SH-SY5Y (cell line): ENCODE results near the gene PIBF1.

Experiments used
- GATA2 ChIP-seq: IDR thresholded peaks from 2 replicates; pipeline ENCODE4 v1.6.1; 2011; ENCODE audit warnings: mild to moderate bottlenecking, low read depth, low read length
- GATA3 ChIP-seq: IDR thresholded peaks from 2 replicates; pipeline ENCODE4 v1.6.1; 2011; ENCODE audit warnings: low read depth, mild to moderate bottlenecking, low read length, moderate library complexity

The PIBF1 gene

GRCh38 chr13:73015805-73016204 lies 233.9 kb downstream of the PIBF1 start:
- TF ChIP-seq GATA2: no peak
- no peak for TF ChIP-seq GATA3

GRCh38 chr13:73018336-73018735 lies 236.4 kb downstream of the PIBF1 start:
- TF ChIP-seq GATA2 (no peak), GATA3 (no peak)

GRCh38 chr13:73025217-73026012 lies 243.5 kb downstream of the PIBF1 start:
- TF ChIP-seq GATA3: no peak
- TF ChIP-seq GATA2: no peak

- no peak for TF ChIP-seq GATA2
- TF ChIP-seq GATA3: no peak
Measured at GRCh38 chr13:73034901-73035300, 253.0 kb downstream of the PIBF1 start.

GRCh38 chr13:73035660-73036059 lies 253.7 kb downstream of the PIBF1 start:
- TF ChIP-seq GATA3: no peak
- TF ChIP-seq GATA2: no peak

- TF ChIP-seq GATA2 (no peak), GATA3 (no peak)
Measured at GRCh38 chr13:73036566-73036965, 254.6 kb downstream of the PIBF1 start.

GRCh38 chr13:73038064-73038463 lies 256.1 kb downstream of the PIBF1 start:
- TF ChIP-seq GATA2 (no peak), GATA3 (no peak)

- TF ChIP-seq GATA2 (no peak), GATA3 (no peak)
Measured at GRCh38 chr13:73039201-73040108, 257.5 kb downstream of the PIBF1 start.

GRCh38 chr13:73040484-73040883 lies 258.6 kb downstream of the PIBF1 start:
- TF ChIP-seq GATA3 (no peak), GATA2 (no peak)

- no peak for TF ChIP-seq GATA2
- TF ChIP-seq GATA3: no peak
Measured at GRCh38 chr13:73040968-73041596, 259.1 kb downstream of the PIBF1 start.

GRCh38 chr13:73045031-73045430 lies 263.1 kb downstream of the PIBF1 start:
- TF ChIP-seq GATA2 (no peak), GATA3 (no peak)

GRCh38 chr13:73054712-73055111 lies 272.8 kb downstream of the PIBF1 start:
- TF ChIP-seq GATA2: no peak
- TF ChIP-seq GATA3: no peak

- no peak for TF ChIP-seq GATA2
- no peak for TF ChIP-seq GATA3
Measured at GRCh38 chr13:73055813-73056564, 274.1 kb downstream of the PIBF1 start.

- no peak for TF ChIP-seq GATA2
- no peak for TF ChIP-seq GATA3
Measured at GRCh38 chr13:73056565-73056962, 274.6 kb downstream of the PIBF1 start.
